Activated gamma-delta T cell (primary cell): Measurements from ENCODE around the gene SHKBP1.
"Not testable (repeated sequence)": the region's sequence is repeated elsewhere in the genome, so short reads cannot be mapped to it uniquely, and the experiment has no call there.

Experiments used
- DNase-seq: peaks from one replicate; lab custom pipeline; 2025; lab: John Stamatoyannopoulos, UW

Gene SHKBP1

GRCh38 chr19:40585241-40585981 lies 8.7 kb downstream of the SHKBP1 start:
- DNase-seq = no peak

- DNase-seq = no peak
Observed at GRCh38 chr19:40585982-40586422, 9.3 kb downstream of the SHKBP1 start.

- no peak for DNase-seq
Observed at GRCh38 chr19:40586611-40587010, 9.9 kb downstream of the SHKBP1 start.

- DNase-seq = no peak
Observed at GRCh38 chr19:40588110-40588854, 11.6 kb downstream of the SHKBP1 start.

DNA sequence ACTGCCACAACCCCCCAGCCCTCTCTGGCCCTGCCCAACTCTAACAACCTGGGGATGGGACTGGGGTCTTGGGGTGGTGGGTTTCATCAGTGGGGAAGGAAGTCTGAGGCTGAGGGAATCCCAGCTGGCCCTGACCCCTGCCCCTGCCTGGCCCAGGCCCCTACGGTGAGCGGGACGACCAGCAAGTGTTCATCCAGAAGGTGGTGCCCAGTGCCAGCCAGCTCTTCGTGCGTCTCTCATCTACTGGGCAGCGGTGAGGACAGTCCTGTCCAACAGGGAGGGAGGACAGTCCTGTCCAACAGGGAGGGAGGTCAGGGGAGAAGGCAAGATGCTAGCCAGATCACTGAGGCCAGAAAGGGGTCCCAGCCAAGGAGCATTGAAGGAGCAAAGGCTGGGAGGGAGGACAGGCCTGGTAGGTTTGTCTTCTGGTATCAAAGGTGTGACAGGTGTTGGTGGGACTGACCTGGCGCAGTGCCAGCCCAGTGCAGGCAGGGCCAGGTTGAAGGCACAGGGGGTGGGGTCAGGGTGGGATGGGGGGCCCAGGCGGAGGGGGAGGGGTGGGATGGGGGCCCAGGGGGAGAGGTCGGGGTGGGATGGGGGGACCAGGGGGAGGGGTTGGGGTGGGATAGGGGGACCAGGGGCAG lies 12.4 kb downstream of the SHKBP1 start:
- DNase-seq = no peak

GRCh38 chr19:40589591-40590429 lies 13.1 kb downstream of the SHKBP1 start:
- no peak for DNase-seq

- no peak for DNase-seq
Observed at GRCh38 chr19:40590464-40591265, 14.0 kb downstream of the SHKBP1 start.

GRCh38 chr19:40591724-40592123 lies 15.1 kb downstream of the SHKBP1 start:
- not testable (repeated sequence) for DNase-seq

DNA sequence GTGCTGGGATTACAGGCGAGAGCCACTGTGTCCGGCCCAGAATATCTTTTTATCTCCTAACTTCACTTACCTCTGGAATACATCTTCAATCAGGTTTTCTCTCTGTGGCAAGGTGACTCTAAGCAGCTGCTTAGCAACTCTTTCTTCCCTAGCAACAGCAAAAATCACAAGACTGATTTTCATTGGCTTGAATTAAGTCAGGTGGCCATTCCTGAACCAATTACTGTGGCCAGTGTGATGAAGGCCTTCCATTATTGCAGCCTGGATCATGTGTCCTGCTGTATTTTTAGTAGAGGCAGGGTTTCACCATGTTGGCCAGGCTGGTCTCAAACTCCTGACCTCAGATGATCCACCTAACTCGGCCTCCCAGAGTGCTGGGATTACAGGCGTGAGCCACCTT lies 15.5 kb downstream of the SHKBP1 start:
- no peak for DNase-seq

- DNase-seq = no peak
Observed at GRCh38 chr19:40594255-40594654, 17.6 kb downstream of the SHKBP1 start.

DNA sequence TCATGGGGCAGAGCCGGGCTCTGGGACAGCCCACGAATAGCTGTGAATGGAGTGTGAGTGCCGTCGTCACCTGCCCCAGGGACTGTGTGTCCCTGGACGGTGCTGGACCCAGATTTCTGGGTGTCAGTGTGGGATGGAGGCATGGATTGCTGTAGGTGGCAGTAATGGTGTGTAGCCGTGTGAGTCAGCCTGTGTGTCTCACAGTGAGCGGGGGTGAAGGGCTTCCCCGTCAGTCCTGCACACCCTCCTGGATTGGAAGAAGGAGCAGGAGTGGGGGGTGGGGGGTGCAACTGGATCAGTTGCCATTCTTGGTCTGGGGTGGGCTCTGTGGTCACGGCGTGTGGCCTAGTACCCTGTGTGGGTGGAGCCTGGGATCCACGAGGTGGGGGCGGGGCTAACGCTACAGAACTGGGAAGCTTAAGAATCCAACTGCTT lies 18.0 kb downstream of the SHKBP1 start:
- DNase-seq = no peak

- no peak for DNase-seq
Observed at GRCh38 chr19:40596608-40597328, 20.1 kb downstream of the SHKBP1 start.

GRCh38 chr19:40597329-40597838 lies 20.7 kb downstream of the SHKBP1 start:
- no peak for DNase-seq

DNA sequence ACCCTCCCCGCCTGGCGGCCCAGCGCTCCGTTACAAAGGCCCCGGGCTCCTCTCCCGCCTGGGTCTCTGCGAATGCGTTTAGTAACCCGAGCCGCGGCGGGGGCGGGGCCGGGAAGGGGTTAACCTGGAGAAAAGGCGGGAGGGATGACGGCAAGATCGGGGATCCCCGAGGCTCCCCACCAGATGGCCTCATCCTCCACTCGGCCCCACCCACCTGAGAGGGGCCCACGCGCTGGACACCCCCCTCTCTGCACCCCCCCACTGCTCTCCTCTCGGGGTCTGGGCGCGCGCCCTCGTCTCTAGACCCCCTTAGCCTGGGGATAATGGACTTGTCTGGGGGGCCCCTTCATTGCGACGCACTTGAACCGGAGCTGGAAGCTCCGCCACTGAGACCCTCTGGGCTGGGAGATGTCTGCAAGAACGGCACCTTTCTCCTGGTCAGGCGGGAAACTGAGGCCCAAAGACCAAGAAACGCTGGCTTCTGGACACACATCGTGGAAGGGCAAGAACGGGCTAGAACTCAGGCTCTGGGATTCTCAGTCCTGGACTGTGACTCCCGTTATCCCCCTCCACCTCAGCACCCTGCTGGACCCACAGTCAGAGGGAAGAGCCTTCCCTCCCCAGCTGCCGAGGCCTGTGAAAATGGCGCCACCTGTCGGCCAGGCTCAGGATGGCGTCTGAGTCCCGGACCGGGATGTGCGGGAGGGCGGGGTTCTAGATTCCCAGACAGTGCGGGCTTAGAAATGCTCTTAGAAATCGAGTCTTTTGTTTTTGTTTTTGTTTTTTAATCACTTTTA lies 21.6 kb downstream of the SHKBP1 start:
- DNase-seq = peak; percentile 54

GRCh38 chr19:40598918-40599307 lies 22.2 kb downstream of the SHKBP1 start:
- DNase-seq = no peak

GRCh38 chr19:40599331-40599901 lies 22.7 kb downstream of the SHKBP1 start:
- DNase-seq = no peak

DNA sequence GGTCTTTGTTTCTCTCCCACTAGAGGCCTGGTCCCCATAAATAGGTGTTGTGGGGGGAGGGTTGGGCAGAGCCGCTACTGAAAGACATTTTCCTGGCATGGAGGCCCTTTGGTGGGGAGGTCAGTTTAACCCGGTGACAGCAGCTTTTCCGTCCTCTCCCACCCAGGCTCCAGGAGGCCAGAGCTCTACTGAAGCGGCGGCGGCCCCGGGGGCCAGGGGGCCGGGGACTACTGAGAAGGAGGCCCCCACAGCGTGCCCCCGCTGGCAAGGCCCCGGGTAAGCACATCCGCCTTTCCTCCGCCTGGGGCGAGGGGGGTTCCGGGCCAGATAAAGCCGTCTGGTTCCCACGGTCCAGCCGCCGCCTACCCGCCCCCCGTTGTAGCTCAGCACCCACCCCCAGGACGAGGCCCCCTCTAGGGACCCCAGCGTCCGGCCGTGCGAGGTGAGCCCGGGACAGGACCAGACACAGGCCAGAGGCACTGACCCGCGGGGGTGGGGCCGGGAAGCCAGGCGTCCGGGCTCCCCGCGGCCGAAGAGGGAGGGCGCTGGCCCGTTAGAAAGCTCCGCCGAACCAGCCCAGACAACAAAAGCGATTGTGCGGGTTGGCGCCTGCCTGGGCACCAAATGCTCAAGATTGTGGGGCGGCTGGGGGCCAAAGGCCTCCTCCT lies 23.4 kb downstream of the SHKBP1 start:
- DNase-seq = no peak

DNA sequence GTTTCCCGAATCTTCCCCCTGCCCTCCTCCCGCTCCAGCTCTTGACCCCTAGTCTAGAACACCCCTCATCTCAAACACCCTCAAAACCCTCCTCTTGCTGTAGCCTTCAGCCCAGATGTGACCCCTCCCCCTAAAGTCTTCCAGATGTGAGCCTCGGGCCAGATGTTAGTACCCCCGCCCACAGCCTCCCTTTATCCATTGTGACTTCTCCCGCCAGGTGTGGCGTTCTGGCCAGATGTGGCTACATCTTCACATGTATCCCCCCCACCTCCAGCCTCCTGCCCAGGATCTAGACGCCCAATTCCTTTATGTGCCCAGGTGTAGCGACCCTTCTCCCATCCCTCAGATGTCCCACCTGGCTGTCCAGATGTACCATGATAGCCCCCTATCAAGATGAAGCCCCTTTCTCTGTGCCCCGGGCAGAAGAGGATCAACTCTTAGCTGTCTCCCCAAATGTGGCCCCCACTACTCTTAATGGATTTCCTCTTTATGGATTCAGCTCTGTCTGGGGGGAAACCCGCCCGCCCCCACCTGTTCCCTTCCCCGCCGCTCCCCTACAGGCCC lies 24.0 kb downstream of the SHKBP1 start:
- DNase-seq = no peak
